ENCODE results near the gene PRDM15. TPM values are rescaled to one million over a fixed set of nuclear protein-coding genes. Genes with fewer than 3 reads are reported as not detected.

Gene PRDM15
- total and polyA plus RNA-seq, 2 donors (not counting 1 experiment from before 2014, with no cell fraction given): 2.3 to 3.6 TPM

DNA sequence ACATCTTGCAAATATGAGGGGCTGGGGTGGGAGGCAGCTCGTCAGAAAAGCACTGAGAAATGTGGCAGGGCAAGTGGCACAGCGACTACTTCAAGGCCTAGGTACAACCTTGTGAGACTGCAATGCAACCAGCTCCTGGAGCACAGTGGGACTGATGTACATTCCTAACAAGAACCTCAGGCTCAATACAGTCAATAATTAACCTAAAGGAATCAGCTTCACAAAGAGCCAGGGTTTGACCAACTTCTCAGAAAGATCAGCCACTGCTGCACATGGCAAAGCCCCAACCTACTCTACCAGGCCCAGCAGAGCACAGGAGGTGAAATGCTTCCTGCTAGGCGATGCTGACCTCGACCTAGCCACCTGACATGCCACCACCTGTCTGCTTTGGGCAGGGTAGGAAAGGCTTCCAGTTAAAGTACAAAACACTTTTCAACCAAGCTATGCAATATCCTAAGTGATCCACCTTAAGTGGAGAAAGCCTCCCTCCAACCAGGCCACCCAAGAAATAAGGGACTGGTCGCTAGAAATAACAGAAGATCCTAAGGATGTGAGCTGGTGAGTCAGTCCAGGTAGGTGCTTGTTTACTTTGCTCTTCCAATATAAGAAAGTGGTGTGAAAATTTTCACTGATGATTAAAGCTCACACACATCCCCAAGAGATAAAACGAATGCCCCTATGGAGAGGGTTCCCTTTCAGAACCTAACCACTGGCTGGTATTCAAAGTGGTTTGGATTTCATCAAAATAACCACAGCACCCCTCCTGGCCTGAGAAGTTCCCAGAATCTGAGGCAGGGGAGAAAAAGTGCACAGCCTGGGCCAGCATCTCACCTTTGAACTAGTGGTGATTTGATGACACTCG lies 114.4 kb downstream of the PRDM15 start:
- no peaks in the 10 kb centered on the region for H3K9me3 ChIP-seq (ENCODE audit: control insufficient read depth, insufficient read depth, low read depth, low read length)
- no peak for TF ChIP-seq EZH2 (IDR thresholded peaks at IDR 0.05; ENCODE audit: low read length, missing control alignments)
- TF ChIP-seq, protein P1, sequence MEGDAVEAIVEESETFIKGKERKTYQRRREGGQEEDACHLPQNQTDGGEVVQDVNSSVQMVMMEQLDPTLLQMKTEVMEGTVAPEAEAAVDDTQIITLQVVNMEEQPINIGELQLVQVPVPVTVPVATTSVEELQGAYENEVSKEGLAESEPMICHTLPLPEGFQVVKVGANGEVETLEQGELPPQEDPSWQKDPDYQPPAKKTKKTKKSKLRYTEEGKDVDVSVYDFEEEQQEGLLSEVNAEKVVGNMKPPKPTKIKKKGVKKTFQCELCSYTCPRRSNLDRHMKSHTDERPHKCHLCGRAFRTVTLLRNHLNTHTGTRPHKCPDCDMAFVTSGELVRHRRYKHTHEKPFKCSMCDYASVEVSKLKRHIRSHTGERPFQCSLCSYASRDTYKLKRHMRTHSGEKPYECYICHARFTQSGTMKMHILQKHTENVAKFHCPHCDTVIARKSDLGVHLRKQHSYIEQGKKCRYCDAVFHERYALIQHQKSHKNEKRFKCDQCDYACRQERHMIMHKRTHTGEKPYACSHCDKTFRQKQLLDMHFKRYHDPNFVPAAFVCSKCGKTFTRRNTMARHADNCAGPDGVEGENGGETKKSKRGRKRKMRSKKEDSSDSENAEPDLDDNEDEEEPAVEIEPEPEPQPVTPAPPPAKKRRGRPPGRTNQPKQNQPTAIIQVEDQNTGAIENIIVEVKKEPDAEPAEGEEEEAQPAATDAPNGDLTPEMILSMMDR (conservative IDR thresholded peaks at IDR 0.05 in 1 of 2, IDR thresholded peaks at IDR 0.05 in 1 of 2; ENCODE audit: low read depth in 1 of 2, low read length in 2 of 2): no peak
- no peak overlapping the region for H3K9ac ChIP-seq (ENCODE audit: insufficient read depth, low read length)
- no peak overlapping the region for H3K4me3 ChIP-seq (replicated peaks in 1 of 4; ENCODE audit: control extremely low read depth in 1 of 4, insufficient read depth in 1 of 4, low read depth in 3 of 4, low read length in 4 of 4)
- no peak overlapping the region for H3K27ac ChIP-seq (ENCODE audit: insufficient read depth, low read length)
- no peaks in the 10 kb centered on the region for H3K36me3 ChIP-seq (ENCODE audit: control insufficient read depth, insufficient read depth, low read length)
- H4K20me1 ChIP-seq (ENCODE audit: control insufficient read depth, extremely low read depth, insufficient read depth, low read length): no peaks in the 10 kb centered on the region
- no peak overlapping the region for H2AFZ ChIP-seq (ENCODE audit: low read length)
- peaks cover 60% of the 10 kb centered on the region for H3K27me3 ChIP-seq (ENCODE audit: control insufficient read depth, insufficient read depth, low read length)
- H3K4me1 ChIP-seq (ENCODE audit: control insufficient read depth, extremely low read depth, insufficient read depth, low read length): peaks cover 2% of the 10 kb centered on the region
- H3K79me2 ChIP-seq (ENCODE audit: control insufficient read depth, insufficient read depth, low read length): no peaks in the 10 kb centered on the region
- DNase-seq (ENCODE audit: low read depth in 2 of 2): no peak
- no peak overlapping the region for H3K4me2 ChIP-seq (ENCODE audit: extremely low read depth, insufficient read depth, low read length)

DNA sequence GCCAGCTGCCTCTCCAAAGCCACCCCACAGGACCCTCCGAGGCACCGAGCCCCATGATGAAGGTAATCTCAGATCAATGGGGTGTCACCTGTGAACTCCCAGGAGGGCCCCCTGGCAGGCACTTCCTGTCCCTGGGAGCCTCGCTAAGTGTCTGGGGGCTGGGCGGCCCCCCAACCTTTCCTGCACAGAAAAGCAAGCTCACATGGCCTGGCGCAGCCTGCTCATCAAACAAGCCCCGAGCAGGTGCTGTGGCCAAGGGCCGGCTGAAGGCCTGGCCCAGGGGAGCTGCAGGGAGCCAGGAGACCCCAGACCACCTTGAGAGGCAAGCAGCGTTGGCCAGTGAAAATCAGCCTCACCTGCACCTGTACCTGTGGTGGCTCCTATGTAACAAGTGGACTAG lies 115.1 kb downstream of the PRDM15 start:
- no peaks in the 10 kb centered on the region for H3K9me3 ChIP-seq (ENCODE audit: control insufficient read depth, insufficient read depth, low read depth, low read length)
- H4K20me1 ChIP-seq (ENCODE audit: control insufficient read depth, extremely low read depth, insufficient read depth, low read length): no peaks in the 10 kb centered on the region
- peaks cover 54% of the 10 kb centered on the region for H3K27me3 ChIP-seq (ENCODE audit: control insufficient read depth, insufficient read depth, low read length)
- no peaks in the 10 kb centered on the region for H3K36me3 ChIP-seq (ENCODE audit: control insufficient read depth, insufficient read depth, low read length)
- no peak for DNase-seq (ENCODE audit: low read depth in 2 of 2)
- H3K9ac ChIP-seq (ENCODE audit: insufficient read depth, low read length): no peak overlapping the region
- H3K79me2 ChIP-seq (ENCODE audit: control insufficient read depth, insufficient read depth, low read length): no peaks in the 10 kb centered on the region
- H3K4me1 ChIP-seq (ENCODE audit: control insufficient read depth, extremely low read depth, insufficient read depth, low read length): peaks cover 2% of the 10 kb centered on the region
- H3K27ac ChIP-seq (ENCODE audit: insufficient read depth, low read length): no peak overlapping the region
- TF ChIP-seq, protein P1 (conservative IDR thresholded peaks at IDR 0.05 in 1 of 2, IDR thresholded peaks at IDR 0.05 in 1 of 2; ENCODE audit: low read depth in 1 of 2, low read length in 2 of 2): no peak
- TF ChIP-seq EZH2 (IDR thresholded peaks at IDR 0.05; ENCODE audit: low read length, missing control alignments): peak; percentile 30
- no peak overlapping the region for H3K4me2 ChIP-seq (ENCODE audit: extremely low read depth, insufficient read depth, low read length)
- no peak overlapping the region for H2AFZ ChIP-seq (ENCODE audit: low read length)
- H3K4me3 ChIP-seq (replicated peaks in 1 of 4; ENCODE audit: control extremely low read depth in 1 of 4, insufficient read depth in 1 of 4, low read depth in 3 of 4, low read length in 4 of 4): no peak overlapping the region

DNA sequence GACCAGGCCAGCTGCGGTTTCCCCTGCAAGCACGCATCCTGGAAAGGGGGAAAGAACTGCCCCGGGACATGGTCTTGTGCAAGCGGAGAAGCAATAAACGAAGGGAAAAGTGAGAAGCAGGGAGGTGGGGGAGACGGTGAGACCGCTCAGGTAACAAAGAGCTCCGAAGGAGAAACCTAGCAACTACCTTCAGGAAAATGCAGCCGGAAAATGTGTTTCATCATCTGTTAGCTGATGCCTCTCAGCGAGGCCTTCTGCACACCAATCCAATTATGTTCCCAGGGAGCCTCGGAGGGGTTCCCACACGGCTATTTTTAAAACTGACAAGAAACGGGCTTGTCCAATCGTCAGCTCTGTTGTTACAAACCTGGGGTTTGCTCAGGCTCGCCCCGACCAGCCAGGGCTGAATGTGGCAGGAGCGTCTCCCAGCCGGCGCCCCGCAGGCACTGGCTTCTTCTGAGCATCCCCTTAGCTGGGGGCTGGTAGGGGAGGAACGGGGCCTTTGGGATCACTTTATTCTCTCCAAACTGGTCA lies 115.7 kb downstream of the PRDM15 start:
- H3K4me2 ChIP-seq (ENCODE audit: extremely low read depth, insufficient read depth, low read length): no peak overlapping the region
- H3K27me3 ChIP-seq (ENCODE audit: control insufficient read depth, insufficient read depth, low read length): peaks cover 50% of the 10 kb centered on the region
- no peaks in the 10 kb centered on the region for H3K9me3 ChIP-seq (ENCODE audit: control insufficient read depth, insufficient read depth, low read depth, low read length)
- H3K9ac ChIP-seq (ENCODE audit: insufficient read depth, low read length): no peak overlapping the region
- TF ChIP-seq, protein P1 (conservative IDR thresholded peaks at IDR 0.05 in 1 of 2, IDR thresholded peaks at IDR 0.05 in 1 of 2; ENCODE audit: low read depth in 1 of 2, low read length in 2 of 2): no peak
- TF ChIP-seq EZH2 (IDR thresholded peaks at IDR 0.05; ENCODE audit: low read length, missing control alignments): no peak
- H4K20me1 ChIP-seq (ENCODE audit: control insufficient read depth, extremely low read depth, insufficient read depth, low read length): no peaks in the 10 kb centered on the region
- no peak for DNase-seq (ENCODE audit: low read depth in 2 of 2)
- no peak overlapping the region for H3K4me3 ChIP-seq (replicated peaks in 1 of 4; ENCODE audit: control extremely low read depth in 1 of 4, insufficient read depth in 1 of 4, low read depth in 3 of 4, low read length in 4 of 4)
- no peak overlapping the region for H3K27ac ChIP-seq (ENCODE audit: insufficient read depth, low read length)
- peaks cover 2% of the 10 kb centered on the region for H3K4me1 ChIP-seq (ENCODE audit: control insufficient read depth, extremely low read depth, insufficient read depth, low read length)
- no peak overlapping the region for H2AFZ ChIP-seq (ENCODE audit: low read length)
- H3K79me2 ChIP-seq (ENCODE audit: control insufficient read depth, insufficient read depth, low read length): no peaks in the 10 kb centered on the region
- H3K36me3 ChIP-seq (ENCODE audit: control insufficient read depth, insufficient read depth, low read length): no peaks in the 10 kb centered on the region

Measured in fibroblast of lung (primary cell).